SK-N-SH treated with all-trans-retinoic acid at 6 μM for 48 hours (cell line): Measurements from ENCODE around the gene NAA38.
A peak's percentile ranks its signal among the peaks of the same experiment; 100 is the strongest.

Experiments
- BACH2 ChIP-seq: fragments of 250-450 bp; sonication (Bioruptor Pico); IDR thresholded peaks from 2 replicates; pipeline ENCODE4 v1.9.0; 2021; ENCODE audit warnings: mild to moderate bottlenecking, borderline replicate concordance
- CSDC2 ChIP-seq: fragments of 250-450 bp; sonication (Bioruptor Pico); IDR thresholded peaks from 2 replicates; pipeline ENCODE4 v1.5.0; 2020; ENCODE audit warnings: mild to moderate bottlenecking, moderate library complexity
- ESRRG ChIP-seq: fragments of 250-450 bp; sonication (Bioruptor Pico); IDR thresholded peaks from 2 replicates; pipeline ENCODE4 v1.6.1; 2021; ENCODE audit warnings: mild to moderate bottlenecking
- ISL1 ChIP-seq: fragments of 250-450 bp; sonication (Bioruptor Pico); IDR thresholded peaks from 2 replicates; pipeline ENCODE4 v2.1.2; 2022; ENCODE audit warnings: mild to moderate bottlenecking, moderate library complexity
- OSR1 ChIP-seq: fragments of 250-450 bp; sonication (Bioruptor Pico); IDR thresholded peaks from 2 replicates; pipeline ENCODE4 v1.8.0; 2022; ENCODE audit warnings: moderate library complexity, mild to moderate bottlenecking, inconsistent platforms
- PPARA ChIP-seq: fragments of 250-450 bp; sonication (Bioruptor Pico); IDR thresholded peaks from 2 replicates; pipeline ENCODE4 v1.5.0; 2020; ENCODE audit warnings: mild to moderate bottlenecking, borderline replicate concordance
- RARB ChIP-seq: fragments of 250-450 bp; sonication (Bioruptor Pico); IDR thresholded peaks from 2 replicates; pipeline ENCODE4 v1.8.0; 2021; ENCODE audit warnings: mild to moderate bottlenecking, moderate library complexity
- ZFP3 ChIP-seq: fragments of 250-450 bp; sonication (Bioruptor Pico); IDR thresholded peaks from 2 replicates; pipeline ENCODE4 v1.5.0; 2020; ENCODE audit warnings: mild to moderate bottlenecking, moderate library complexity
- ZFP30 ChIP-seq: fragments of 450-650 bp; formaldehyde crosslinking; IDR thresholded peaks from 2 replicates; pipeline ENCODE4 v1.5.0; 2022; ENCODE audit warnings: mild to moderate bottlenecking, moderate library complexity
- ZNF565 ChIP-seq: fragments of 450-650 bp; formaldehyde crosslinking; conservative IDR thresholded peaks from 2 replicates; pipeline ENCODE4 v1.5.0; 2020; ENCODE audit warnings: low read depth, mild to moderate bottlenecking, moderate library complexity
- ZNF8 ChIP-seq: fragments of 450-650 bp; formaldehyde crosslinking; IDR thresholded peaks from 2 replicates; pipeline ENCODE4 v1.5.0; 2020; ENCODE audit warnings: mild to moderate bottlenecking, moderate library complexity
- TF ChIP-seq, protein P1 (sequence below): fragments of 250-450 bp; sonication (Bioruptor Pico); IDR thresholded peaks from 2 replicates; pipeline ENCODE4 v1.5.0; 2020; ENCODE audit warnings: mild to moderate bottlenecking, moderate library complexity
- TF ChIP-seq, protein P2 (sequence below): fragments of 250-450 bp; sonication (Bioruptor Pico); IDR thresholded peaks from 2 replicates; pipeline ENCODE4 v1.8.0; 2020; ENCODE audit warnings: mild to moderate bottlenecking, moderate library complexity, borderline replicate concordance
- TF ChIP-seq, protein P3 (sequence below): fragments of 250-450 bp; sonication (Bioruptor Pico); IDR thresholded peaks from 2 replicates; pipeline ENCODE4 v1.8.0; 2021; ENCODE audit warnings: low read depth, mild to moderate bottlenecking, moderate library complexity, borderline replicate concordance

DNA sequence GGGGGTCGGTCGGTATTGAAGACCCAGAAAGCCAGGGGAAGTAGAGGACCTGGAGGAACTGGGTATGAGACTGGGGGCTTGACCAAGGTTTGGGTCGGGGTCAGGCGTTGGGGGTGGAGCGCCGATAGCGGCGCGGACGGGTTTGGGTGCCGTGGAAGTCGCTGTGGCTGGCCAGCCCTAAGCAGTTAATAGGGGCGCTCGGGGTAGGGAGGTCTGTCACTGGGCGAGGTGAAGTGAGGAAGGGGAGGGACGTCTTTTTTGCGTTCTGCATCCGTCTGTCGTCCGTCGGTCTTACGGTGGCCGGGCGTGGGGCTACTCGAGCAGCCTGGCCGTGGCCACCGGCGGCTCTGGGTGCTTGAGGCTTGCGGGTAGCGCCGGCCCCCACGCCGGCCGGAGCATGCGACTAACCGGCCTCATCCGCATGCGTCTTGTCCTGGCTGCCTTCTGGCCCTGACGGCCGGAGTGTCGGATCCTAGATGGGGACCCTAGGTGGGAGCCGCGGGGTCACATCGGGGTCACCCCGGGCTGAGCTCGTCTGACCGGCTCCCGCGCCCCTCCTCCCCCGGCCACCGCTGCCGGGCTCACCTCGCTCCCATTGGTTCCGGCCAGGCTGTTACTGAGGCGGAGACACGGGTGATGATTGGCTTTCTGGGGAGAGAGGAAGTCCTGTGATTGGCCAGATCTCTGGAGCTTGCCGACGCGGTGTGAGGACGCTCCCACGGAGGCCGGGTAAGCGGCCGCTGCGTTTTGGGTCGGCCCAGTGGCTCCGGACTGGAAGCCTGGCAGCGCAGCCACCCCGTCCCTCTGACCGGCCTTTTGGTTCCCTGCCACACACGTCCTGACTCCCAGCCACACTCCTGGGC is 12.8 kb downstream of the NAA38 start:
- TF ChIP-seq, protein P1, sequence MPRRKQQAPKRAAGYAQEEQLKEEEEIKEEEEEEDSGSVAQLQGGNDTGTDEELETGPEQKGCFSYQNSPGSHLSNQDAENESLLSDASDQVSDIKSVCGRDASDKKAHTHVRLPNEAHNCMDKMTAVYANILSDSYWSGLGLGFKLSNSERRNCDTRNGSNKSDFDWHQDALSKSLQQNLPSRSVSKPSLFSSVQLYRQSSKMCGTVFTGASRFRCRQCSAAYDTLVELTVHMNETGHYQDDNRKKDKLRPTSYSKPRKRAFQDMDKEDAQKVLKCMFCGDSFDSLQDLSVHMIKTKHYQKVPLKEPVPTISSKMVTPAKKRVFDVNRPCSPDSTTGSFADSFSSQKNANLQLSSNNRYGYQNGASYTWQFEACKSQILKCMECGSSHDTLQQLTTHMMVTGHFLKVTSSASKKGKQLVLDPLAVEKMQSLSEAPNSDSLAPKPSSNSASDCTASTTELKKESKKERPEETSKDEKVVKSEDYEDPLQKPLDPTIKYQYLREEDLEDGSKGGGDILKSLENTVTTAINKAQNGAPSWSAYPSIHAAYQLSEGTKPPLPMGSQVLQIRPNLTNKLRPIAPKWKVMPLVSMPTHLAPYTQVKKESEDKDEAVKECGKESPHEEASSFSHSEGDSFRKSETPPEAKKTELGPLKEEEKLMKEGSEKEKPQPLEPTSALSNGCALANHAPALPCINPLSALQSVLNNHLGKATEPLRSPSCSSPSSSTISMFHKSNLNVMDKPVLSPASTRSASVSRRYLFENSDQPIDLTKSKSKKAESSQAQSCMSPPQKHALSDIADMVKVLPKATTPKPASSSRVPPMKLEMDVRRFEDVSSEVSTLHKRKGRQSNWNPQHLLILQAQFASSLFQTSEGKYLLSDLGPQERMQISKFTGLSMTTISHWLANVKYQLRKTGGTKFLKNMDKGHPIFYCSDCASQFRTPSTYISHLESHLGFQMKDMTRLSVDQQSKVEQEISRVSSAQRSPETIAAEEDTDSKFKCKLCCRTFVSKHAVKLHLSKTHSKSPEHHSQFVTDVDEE (CRISPR knock-in tag): no peak
- no peak; the same call in 1 of the 2 replicates for TF ChIP-seq RARB (CRISPR knock-in tag)
- TF ChIP-seq, protein P2, sequence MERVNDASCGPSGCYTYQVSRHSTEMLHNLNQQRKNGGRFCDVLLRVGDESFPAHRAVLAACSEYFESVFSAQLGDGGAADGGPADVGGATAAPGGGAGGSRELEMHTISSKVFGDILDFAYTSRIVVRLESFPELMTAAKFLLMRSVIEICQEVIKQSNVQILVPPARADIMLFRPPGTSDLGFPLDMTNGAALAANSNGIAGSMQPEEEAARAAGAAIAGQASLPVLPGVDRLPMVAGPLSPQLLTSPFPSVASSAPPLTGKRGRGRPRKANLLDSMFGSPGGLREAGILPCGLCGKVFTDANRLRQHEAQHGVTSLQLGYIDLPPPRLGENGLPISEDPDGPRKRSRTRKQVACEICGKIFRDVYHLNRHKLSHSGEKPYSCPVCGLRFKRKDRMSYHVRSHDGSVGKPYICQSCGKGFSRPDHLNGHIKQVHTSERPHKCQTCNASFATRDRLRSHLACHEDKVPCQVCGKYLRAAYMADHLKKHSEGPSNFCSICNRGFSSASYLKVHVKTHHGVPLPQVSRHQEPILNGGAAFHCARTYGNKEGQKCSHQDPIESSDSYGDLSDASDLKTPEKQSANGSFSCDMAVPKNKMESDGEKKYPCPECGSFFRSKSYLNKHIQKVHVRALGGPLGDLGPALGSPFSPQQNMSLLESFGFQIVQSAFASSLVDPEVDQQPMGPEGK (CRISPR knock-in tag): no peak; the same call in 1 of the 2 replicates
- TF ChIP-seq PPARA: no peak
- TF ChIP-seq, protein P3, sequence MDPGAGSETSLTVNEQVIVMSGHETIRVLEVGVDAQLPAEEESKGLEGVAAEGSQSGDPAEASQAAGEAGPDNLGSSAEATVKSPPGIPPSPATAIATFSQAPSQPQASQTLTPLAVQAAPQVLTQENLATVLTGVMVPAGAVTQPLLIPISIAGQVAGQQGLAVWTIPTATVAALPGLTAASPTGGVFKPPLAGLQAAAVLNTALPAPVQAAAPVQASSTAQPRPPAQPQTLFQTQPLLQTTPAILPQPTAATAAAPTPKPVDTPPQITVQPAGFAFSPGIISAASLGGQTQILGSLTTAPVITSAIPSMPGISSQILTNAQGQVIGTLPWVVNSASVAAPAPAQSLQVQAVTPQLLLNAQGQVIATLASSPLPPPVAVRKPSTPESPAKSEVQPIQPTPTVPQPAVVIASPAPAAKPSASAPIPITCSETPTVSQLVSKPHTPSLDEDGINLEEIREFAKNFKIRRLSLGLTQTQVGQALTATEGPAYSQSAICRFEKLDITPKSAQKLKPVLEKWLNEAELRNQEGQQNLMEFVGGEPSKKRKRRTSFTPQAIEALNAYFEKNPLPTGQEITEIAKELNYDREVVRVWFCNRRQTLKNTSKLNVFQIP (CRISPR knock-in tag): no peak
- TF ChIP-seq ZFP3 (CRISPR knock-in tag): no peak
- TF ChIP-seq ZNF8 (CRISPR knock-in tag): no peak
- no peak for TF ChIP-seq BACH2 (CRISPR knock-in tag)
- TF ChIP-seq ESRRG: no peak
- peak; percentile 54; the same call in 1 of the 2 replicates for TF ChIP-seq ZNF565 (CRISPR knock-in tag)
- TF ChIP-seq ZFP30 (CRISPR knock-in tag): no peak
- 0 out of 2 replicates have a peak, but pooled peaks have one; percentile 21 for TF ChIP-seq CSDC2 (CRISPR knock-in tag)
- TF ChIP-seq ISL1 (CRISPR knock-in tag): no peak
- TF ChIP-seq OSR1 (CRISPR knock-in tag): no peak
